Aorta (tissue), 5 donors: ENCODE data around the gene RELL1. TPM values are rescaled to one million over a fixed set of nuclear protein-coding genes. Genes with fewer than 3 reads are reported as not detected.
A peak's percentile ranks its signal among the peaks of the same experiment; 100 is the strongest.

Experiments
- ATAC-seq: fragments of 200-7000 bp; cut with Tn5 transposase; one replicate; pipeline ENCODE4 v1.9.1; 2022; ENCODE audit warnings: moderate library complexity; ENCODE audit not compliant: low FRiP score
- DNase-seq, 2 donors: peaks; one replicate each; pipeline ENCODE4 v3.0.0-alpha.2; 2020
- H3K27ac ChIP-seq, 2 donors: one replicate each; pipeline ENCODE4 v1.5.1; 2013; ENCODE audit warnings: low read length in 2 of 2, mild to moderate bottlenecking in 2 of 2, moderate library complexity in 2 of 2, control low read depth in 1 of 2, inconsistent platforms in 1 of 2, low read depth in 1 of 2
- H3K27me3 ChIP-seq, 2 donors: one replicate each; pipeline ENCODE4 v1.6.1; 2013; ENCODE audit warnings: control low read depth in 1 of 2, low read length in 1 of 2, mild to moderate bottlenecking in 1 of 2, moderate library complexity in 1 of 2; ENCODE audit not compliant: insufficient read depth in 2 of 2, control insufficient read depth in 1 of 2
- H3K36me3 ChIP-seq, 2 donors: one replicate each; pipeline ENCODE4 v1.6.1; 2013; ENCODE audit warnings: control low read depth in 1 of 2, low read length in 1 of 2, mild to moderate bottlenecking in 1 of 2; ENCODE audit not compliant: insufficient read depth in 2 of 2, control insufficient read depth in 1 of 2
- H3K4me1 ChIP-seq, 2 donors: one replicate each; pipeline ENCODE4 v1.6.1; 2013; ENCODE audit warnings: low read length in 2 of 2, control low read depth in 1 of 2, mild to moderate bottlenecking in 1 of 2, moderate library complexity in 1 of 2; ENCODE audit not compliant: insufficient read depth in 2 of 2, control insufficient read depth in 1 of 2
- H3K4me3 ChIP-seq, 2 donors: one replicate each; pipeline ENCODE4 v1.5.1; 2013; ENCODE audit warnings: low read length in 2 of 2, control low read depth in 1 of 2, mild to moderate bottlenecking in 1 of 2
- H3K9me3 ChIP-seq: one replicate; pipeline ENCODE4 v1.6.1; 2013; ENCODE audit warnings: mild to moderate bottlenecking, low read length; ENCODE audit not compliant: control insufficient read depth
- WGBS, 2 donors: extraction: QIAGEN DNeasy Blood & Tissue Kit; methylation state at CpG; one replicate each; pipeline ENCODE4 v1.1.7; 2013; 5-methylcytosine and 5-hydroxymethylcytosine counted together
- intact Hi-C, 2 donors: fragments of 100-400 bp; cut with DNase I; formaldehyde crosslinking; loops; one replicate each; pipeline versions ENCODE4 v1.14.2 to v1.15.0; 2022
- polyA plus RNA-seq, 2 donors: library from polyadenylated mRNA; stranded (reverse); fragments of 200-250 nt; gene quantifications; one replicate each; pipeline ENCODE4 v1.2.3, GENCODE V29; 2013
- total RNA-seq, 2 donors: library from RNA; stranded (reverse); fragmentation: NEBNext Ultra II Directional; extraction: Animal tissue kit (Norgen Biotek cat#: 25700); gene quantifications; one replicate each; pipeline ENCODE4 v1.2.1, GENCODE V29; 2021
- donor health status: healthy with polysubstance abuse.
- donor health status: Bipolar disorder and iron deficiency.
- donor health status: DM: no; HTN: no; CAD: no.
- donor health status: DM: no; HTN: no; CAD: no.
- donor health status: DM: yes; HTN: yes; CAD: no.

The RELL1 gene
- total and polyA plus RNA-seq, 4 donors, result 1.3 to 42.5 (median 17.3) TPM

DNA sequence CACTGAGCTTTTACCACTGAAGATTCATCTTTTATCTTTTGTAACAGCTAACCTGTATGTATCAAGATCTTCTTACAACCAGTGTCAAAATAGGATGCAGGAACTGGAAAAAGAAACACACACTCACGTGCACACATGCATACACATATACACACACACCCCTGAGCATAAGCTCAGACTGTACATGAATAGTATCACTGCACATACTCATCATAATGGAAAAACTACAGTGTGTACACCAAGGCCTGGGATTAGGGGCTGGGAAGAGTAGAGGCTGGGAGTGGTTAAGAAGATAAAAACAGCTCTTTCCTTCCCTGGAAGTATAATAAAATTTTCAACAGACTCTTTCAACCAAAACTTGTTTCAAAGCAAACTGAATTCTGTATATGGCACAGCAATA is 73.4 kb downstream of the RELL1 start:
- H3K4me1 ChIP-seq, result no peaks in the 10 kb centered on the region
- intact Hi-C loops, result no loop called here
- 42 to 83% methylated on average over 1 of the region's 1 CpG for WGBS, 2 donors
- no peak for ATAC-seq
- no peaks in the 10 kb centered on the region for H3K9me3 ChIP-seq
- peaks cover 0 to 4% of the 10 kb centered on the region in 2 donors for H3K36me3 ChIP-seq
- no peak overlapping the region for H3K4me3 ChIP-seq
- H3K27me3 ChIP-seq, result no peaks in the 10 kb centered on the region
- H3K27ac ChIP-seq, result no peak overlapping the region
- DNase-seq, result no peak

DNA sequence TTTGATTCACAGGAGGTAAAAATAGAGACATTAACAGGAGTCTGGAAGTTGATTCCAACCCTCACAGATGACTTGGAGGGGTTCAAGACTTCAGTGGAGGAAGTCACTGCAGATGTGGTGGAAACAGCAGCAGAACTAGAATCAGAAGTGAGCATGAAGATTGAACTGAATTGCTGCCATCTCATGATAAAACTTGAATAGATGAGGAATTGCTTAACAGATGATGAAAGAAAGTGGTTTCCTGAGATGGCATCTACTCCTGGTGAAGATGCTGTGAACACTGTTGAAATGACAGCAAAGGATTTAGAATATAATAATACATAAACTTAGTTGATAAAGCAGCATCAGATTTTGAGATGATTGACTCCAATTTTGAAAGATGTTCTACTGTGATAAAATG is 76.5 kb downstream of the RELL1 start:
- Histone ChIP-seq H3K9me3 (no peaks in the 10 kb centered on the region), H3K4me3 (no peak overlapping the region), H3K27ac (no peak overlapping the region), H3K27me3 (no peaks in the 10 kb centered on the region), H3K4me1 (no peaks in the 10 kb centered on the region), H3K36me3 (peaks cover 0 to 4% of the 10 kb centered on the region in 2 donors)
- no peak for DNase-seq
- intact Hi-C loops, result loop anchor here (10.0 kb wide), 2 partner anchors 75 to 425 kb away; partner anchors contain the start of gene RELL1 (in 2 of the 2)
- no peak for ATAC-seq

DNA sequence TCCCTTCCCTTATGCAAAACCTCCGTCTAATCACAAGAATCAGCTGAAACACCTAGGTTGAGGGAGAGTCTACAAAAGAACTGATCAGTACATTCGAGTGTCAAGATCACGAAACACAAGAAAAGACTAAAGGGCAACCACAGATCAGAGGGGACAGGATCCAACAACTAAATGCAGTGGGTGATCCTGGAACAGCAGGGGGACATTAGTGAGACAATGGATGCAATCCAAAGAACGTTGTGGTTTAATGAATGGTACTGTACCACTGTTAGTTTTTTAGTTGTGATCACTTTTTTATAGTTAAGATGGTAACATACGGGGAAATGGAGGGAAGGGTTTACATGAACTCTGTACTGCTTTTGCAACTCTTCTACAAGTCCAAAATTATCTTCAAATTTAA is 79.2 kb downstream of the RELL1 start:
- H3K27me3 ChIP-seq, result no peaks in the 10 kb centered on the region
- intact Hi-C loops, result loop anchor here (10.0 kb wide), 2 partner anchors 78 to 428 kb away; partner anchors contain the start of gene RELL1 (in 2 of the 2)
- ATAC-seq (no peak), DNase-seq (no peak)
- no peaks in the 10 kb centered on the region for H3K4me1 ChIP-seq
- no peak overlapping the region for H3K27ac ChIP-seq
- no peaks in the 10 kb centered on the region for H3K9me3 ChIP-seq
- H3K36me3 ChIP-seq, result no peaks in the 10 kb centered on the region
- no peak overlapping the region for H3K4me3 ChIP-seq
- WGBS, 2 donors, result 83 to 85% methylated on average over 5 of the region's 5 CpGs

DNA sequence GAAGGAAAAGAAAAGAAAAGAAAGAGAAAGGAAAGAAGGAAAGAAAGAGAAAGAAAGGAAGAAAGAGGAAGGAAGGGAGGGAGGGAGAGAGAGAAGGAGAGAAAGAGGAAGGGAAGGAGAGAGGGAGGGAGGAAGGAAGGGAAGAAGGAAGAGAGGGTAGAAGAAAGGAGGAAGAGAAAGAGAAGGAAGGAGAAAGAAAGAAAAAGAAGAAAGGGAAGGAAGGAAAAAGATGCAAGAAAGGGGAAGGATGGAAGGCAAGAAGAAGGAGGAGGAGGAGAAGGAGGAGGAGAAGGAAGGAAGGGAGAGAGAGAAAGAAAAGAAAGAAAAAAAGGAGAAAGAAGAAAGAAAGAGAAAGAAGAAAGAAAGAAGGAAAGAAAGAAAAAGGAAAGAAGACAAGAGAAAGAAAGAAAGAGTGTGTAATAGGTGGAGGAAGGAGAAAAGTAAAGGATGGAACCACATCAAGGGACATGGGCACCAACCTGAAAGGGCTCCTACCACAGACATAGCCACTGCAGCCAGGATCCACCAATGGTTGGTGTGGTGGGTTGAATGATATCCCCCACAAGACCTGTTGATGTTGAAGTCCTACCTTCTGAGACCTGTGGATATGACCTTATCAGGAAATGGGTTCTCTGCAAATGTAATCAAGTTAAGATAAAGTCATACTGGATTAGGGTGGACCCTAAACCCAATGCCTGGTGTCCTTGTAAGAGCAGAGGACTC is 80.2 kb downstream of the RELL1 start:
- DNase-seq, result no peak
- Histone ChIP-seq H3K27ac (no peak overlapping the region), H3K27me3 (no peaks in the 10 kb centered on the region), H3K4me1 (no peaks in the 10 kb centered on the region), H3K36me3 (no peaks in the 10 kb centered on the region), H3K9me3 (no peaks in the 10 kb centered on the region), H3K4me3 (no peak overlapping the region)
- intact Hi-C loops, result loop anchor here (10.0 kb wide), 2 partner anchors 79 to 429 kb away; partner anchors contain the start of gene RELL1 (in 2 of the 2)
- ATAC-seq, result no peak

DNA sequence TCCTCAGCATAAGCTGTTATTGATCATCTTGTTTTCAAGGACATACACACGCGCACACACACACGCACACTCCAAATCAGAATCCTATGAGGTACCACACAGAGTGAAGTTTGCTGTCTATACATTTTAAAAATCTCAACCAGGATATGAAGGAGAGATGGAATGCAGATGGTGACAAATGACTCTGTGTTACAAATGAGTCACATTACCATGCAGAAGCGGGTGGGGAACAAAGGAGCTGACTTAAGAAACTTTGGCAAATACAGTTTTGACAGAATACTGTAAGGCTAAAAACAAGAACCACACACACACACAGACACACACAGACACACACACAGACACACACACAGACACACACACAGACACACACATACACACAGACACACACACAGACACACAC is 81.7 kb downstream of the RELL1 start:
- Histone ChIP-seq H3K27me3 (no peaks in the 10 kb centered on the region), H3K9me3 (no peaks in the 10 kb centered on the region), H3K27ac (no peak overlapping the region), H3K36me3 (no peaks in the 10 kb centered on the region), H3K4me3 (no peak overlapping the region), H3K4me1 (no peaks in the 10 kb centered on the region)
- intact Hi-C loops, result loop anchor here (5.0 to 10.0 kb wide), 3 partner anchors 80 to 430 kb away; partner anchors contain the start of gene RELL1 (in 2 of the 2)
- 90 to 91% methylated on average over 4 of the region's 4 CpGs for WGBS, 2 donors
- ATAC-seq (no peak), DNase-seq (no peak)

DNA sequence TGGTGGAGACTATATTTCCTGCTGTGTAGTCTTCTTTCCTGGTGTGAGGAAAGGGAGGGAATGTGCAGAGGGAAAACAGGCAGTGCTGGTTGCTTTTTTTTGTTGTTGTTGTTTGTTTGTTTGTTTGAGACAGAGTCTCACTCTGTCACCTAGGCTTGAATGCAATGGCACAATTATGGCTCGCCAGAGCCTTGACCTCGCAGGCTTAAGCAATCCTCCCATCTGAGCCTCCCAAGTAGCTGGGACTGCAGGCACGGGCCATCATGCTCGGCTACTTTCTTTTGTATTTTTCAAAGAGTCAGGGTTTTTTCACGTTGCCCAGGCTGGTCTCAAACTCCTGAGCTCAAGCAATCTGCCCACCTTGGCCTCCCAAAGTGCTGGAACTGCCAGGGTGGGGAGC is 82.5 kb downstream of the RELL1 start:
- ATAC-seq, result no peak
- no peaks in the 10 kb centered on the region for H3K4me1 ChIP-seq
- 87 to 89% methylated on average over 5 of the region's 5 CpGs for WGBS, 2 donors
- no peak overlapping the region for H3K4me3 ChIP-seq
- no peaks in the 10 kb centered on the region for H3K9me3 ChIP-seq
- H3K27me3 ChIP-seq, result no peaks in the 10 kb centered on the region
- no peaks in the 10 kb centered on the region for H3K36me3 ChIP-seq
- intact Hi-C loops, result loop anchor here (2.0 to 10.0 kb wide), 4 partner anchors 81 to 431 kb away; partner anchors contain the start of gene RELL1 (in 2 of the 2)
- no peak for DNase-seq
- H3K27ac ChIP-seq, result no peak overlapping the region

DNA sequence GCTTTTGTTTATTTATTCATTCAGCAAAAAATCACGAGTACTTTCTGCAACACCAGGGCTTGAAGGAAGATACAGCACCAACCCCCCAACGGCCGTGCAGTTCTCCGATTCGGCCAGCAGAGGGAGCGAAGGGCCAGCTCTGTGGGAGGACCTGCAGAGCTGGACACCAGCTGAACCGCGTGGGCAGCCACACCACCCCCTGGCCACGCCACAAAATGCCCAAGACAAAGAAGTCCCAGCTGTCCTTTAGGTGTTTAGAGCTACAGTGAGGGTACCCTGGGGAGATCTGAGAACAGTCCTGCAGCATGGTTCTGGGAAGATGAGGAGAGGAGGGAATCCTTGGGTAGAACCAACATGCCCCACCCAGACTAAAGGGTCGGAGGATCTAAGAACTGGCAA is 83.1 kb downstream of the RELL1 start:
- H3K27ac ChIP-seq, result no peak overlapping the region
- H3K4me1 ChIP-seq, result no peaks in the 10 kb centered on the region
- no peak overlapping the region for H3K4me3 ChIP-seq
- DNase-seq, result peak; percentile 86 to 93
- H3K36me3 ChIP-seq, result no peaks in the 10 kb centered on the region
- intact Hi-C loops, result loop anchor here (2.0 to 10.0 kb wide), 4 partner anchors 82 to 432 kb away; partner anchors contain the start of gene RELL1 (in 2 of the 2)
- H3K27me3 ChIP-seq, result no peaks in the 10 kb centered on the region
- H3K9me3 ChIP-seq, result no peaks in the 10 kb centered on the region
- ATAC-seq, result peak; percentile 93
- 7 to 8% methylated on average over 10 of the region's 10 CpGs for WGBS, 2 donors

DNA sequence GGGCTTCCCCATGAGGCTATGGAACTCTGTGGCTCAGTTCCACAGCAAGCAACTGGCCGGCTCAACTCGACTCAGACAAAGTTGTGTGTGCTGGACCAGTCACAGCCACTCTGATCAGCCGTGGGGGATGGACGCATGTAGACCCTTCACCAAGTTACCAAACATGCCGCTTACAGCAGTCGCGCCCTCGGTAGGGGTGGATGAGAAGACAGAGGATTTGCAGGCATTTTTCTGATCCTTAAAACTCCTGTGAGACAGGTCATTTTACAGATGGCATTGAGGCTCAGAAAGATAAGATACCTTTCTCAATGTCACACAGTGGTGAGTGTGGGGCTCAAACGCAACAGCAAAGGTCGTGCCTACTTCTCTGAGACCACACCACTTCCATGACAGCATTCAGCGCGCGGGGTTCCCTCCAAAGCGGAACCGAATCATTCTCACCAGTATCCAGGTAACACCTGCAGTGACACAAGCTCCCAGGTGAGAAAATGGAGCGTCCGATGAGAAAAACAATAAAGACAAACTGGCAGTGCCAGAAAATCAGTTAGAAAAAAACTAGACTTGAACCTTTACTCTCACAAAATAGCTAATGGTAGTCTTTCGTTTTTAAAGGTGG is 83.6 kb downstream of the RELL1 start:
- Histone ChIP-seq H3K9me3 (no peaks in the 10 kb centered on the region), H3K36me3 (no peaks in the 10 kb centered on the region), H3K4me3 (no peak overlapping the region), H3K4me1 (no peaks in the 10 kb centered on the region), H3K27ac (no peak overlapping the region), H3K27me3 (no peaks in the 10 kb centered on the region)
- DNase-seq (no peak), ATAC-seq (no peak)
- 64 to 67% methylated on average over 18 of the region's 18 CpGs for WGBS, 2 donors
- intact Hi-C loops, result loop anchor here (2.0 to 10.0 kb wide), 4 partner anchors 82 to 432 kb away; partner anchors contain the start of gene RELL1 (in 2 of the 2)
